Effector memory CD8-positive, alpha-beta T cell (primary cell): Measurements from ENCODE around the gene DTNB.

ENCODE experiments used
- ATAC-seq: fragments of 150-1000 bp; cut with Tn5 transposase; replicated peaks from 2 replicates; pipeline ENCODE4 v1.10.0; 2021; ENCODE audit warnings: mild to moderate bottlenecking, moderate library complexity
- DNase-seq, 3 experiments: peaks; one replicate each; pipeline ENCODE4 v3.0.0; 2021
- H3K27ac Mint-ChIP-seq, 2 donors: one replicate each; pipeline ENCODE4 v1.8.0; 2022; ENCODE audit warnings: mild to moderate bottlenecking in 2 of 2, mixed read lengths in 2 of 2, moderate library complexity in 2 of 2
- H3K27me3 Mint-ChIP-seq, 2 donors: one replicate each; pipeline ENCODE4 v1.8.0; 2022; ENCODE audit warnings: mixed read lengths in 2 of 2
- H3K36me3 Mint-ChIP-seq: one replicate; pipeline ENCODE4 v1.8.0; 2022; ENCODE audit warnings: mild to moderate bottlenecking, moderate library complexity, mixed read lengths; ENCODE audit not compliant: insufficient read depth
- H3K4me1 Mint-ChIP-seq, 2 donors: one replicate each; pipeline ENCODE4 v1.8.0; 2022; ENCODE audit warnings: low read depth in 2 of 2, mixed read lengths in 2 of 2
- H3K4me3 Mint-ChIP-seq, 2 donors: one replicate each; pipeline ENCODE4 v1.8.0; 2022; ENCODE audit warnings: mild to moderate bottlenecking in 2 of 2, mixed read lengths in 2 of 2, moderate library complexity in 2 of 2
- H3K9me3 Mint-ChIP-seq, 2 donors: one replicate each; pipeline ENCODE4 v1.8.0; 2022; ENCODE audit warnings: mixed read lengths in 2 of 2

Gene DTNB

GRCh38 chr2:25505182-25505581, 168.2 kb downstream of the DTNB start:
- Mint-ChIP-seq H3K9me3 (no peaks in the 10 kb centered on the region), H3K36me3 (no peaks in the 10 kb centered on the region), H3K27ac (no peak overlapping the region), H3K4me1 (no peaks in the 10 kb centered on the region), H3K27me3 (no peaks in the 10 kb centered on the region), H3K4me3 (no peak overlapping the region)
- ATAC-seq = no peak
- DNase-seq = no peak

GRCh38 chr2:25504266-25504665, 169.1 kb downstream of the DTNB start:
- no peak for ATAC-seq
- no peaks in the 10 kb centered on the region for H3K27me3 Mint-ChIP-seq
- no peaks in the 10 kb centered on the region for H3K4me1 Mint-ChIP-seq
- no peak overlapping the region for H3K4me3 Mint-ChIP-seq
- no peak for DNase-seq
- H3K36me3 Mint-ChIP-seq = no peaks in the 10 kb centered on the region
- H3K27ac Mint-ChIP-seq = no peak overlapping the region
- no peaks in the 10 kb centered on the region for H3K9me3 Mint-ChIP-seq

- H3K4me1 Mint-ChIP-seq = no peaks in the 10 kb centered on the region
- no peak overlapping the region for H3K27ac Mint-ChIP-seq
- H3K36me3 Mint-ChIP-seq = no peaks in the 10 kb centered on the region
- H3K27me3 Mint-ChIP-seq = no peaks in the 10 kb centered on the region
- ATAC-seq = no peak
- no peak overlapping the region for H3K4me3 Mint-ChIP-seq
- no peak for DNase-seq
- no peaks in the 10 kb centered on the region for H3K9me3 Mint-ChIP-seq
Measured at GRCh38 chr2:25499157-25499556, 174.2 kb downstream of the DTNB start.

DNA sequence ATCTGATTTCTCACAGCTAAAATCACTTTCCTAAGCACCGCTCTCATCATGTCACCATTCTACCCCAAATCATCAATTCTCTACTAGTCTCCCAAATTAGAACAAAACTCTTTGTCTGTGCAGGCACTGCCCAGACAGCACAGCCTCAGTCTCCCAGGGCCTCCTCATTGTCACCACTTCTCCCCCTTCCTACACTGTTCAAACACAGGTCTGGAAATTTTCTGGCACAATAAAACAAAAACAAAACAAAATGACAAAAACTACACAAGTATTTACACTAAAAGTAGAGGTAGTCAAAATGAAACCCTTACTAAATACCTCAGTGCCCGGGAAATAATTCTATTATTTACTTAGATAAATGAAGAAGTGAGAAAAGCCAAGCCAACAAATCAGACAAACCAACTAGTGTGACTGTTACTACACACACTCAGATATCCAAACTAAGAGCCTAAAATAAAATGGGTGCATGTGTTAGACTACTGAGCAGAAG, 175.4 kb downstream of the DTNB start:
- Mint-ChIP-seq H3K4me1 (peaks cover 0 to 4% of the 10 kb centered on the region in 2 donors), H3K36me3 (no peaks in the 10 kb centered on the region), H3K27me3 (no peaks in the 10 kb centered on the region), H3K27ac (no peak overlapping the region), H3K4me3 (no peak overlapping the region), H3K9me3 (no peaks in the 10 kb centered on the region)
- DNase-seq (no peak), ATAC-seq (no peak)

GRCh38 chr2:25497229-25497917, 176.0 kb downstream of the DTNB start:
- Mint-ChIP-seq H3K4me1 (peaks cover 0 to 4% of the 10 kb centered on the region in 2 donors), H3K9me3 (no peaks in the 10 kb centered on the region), H3K27me3 (no peaks in the 10 kb centered on the region), H3K4me3 (no peak overlapping the region), H3K27ac (no peak overlapping the region), H3K36me3 (no peaks in the 10 kb centered on the region)
- DNase-seq (no peak), ATAC-seq (no peak)

- no peak for DNase-seq
- no peak overlapping the region for H3K27ac Mint-ChIP-seq
Measured at GRCh38 chr2:25494616-25495015, 178.8 kb downstream of the DTNB start.

DNA sequence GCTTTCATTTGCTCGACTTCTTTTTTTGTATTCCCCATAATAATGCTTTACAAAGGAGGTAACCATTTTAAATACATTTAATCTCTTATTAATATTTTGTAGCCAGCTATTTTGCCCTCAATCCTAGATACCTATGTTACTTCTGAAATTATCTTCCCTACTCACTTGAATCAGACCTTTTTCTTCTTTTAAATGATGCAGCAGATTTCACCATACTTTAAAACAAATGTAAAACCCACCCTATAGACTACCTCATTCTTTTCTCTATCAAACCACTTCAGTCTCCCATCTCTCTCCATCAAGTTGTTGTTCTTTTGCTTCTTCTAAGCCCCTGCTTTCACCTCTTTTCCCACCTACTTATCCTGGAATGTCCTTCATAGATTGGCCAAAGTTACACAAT, 180.2 kb downstream of the DTNB start:
- H3K27me3 Mint-ChIP-seq = no peaks in the 10 kb centered on the region
- H3K4me3 Mint-ChIP-seq = no peak overlapping the region
- peaks cover 3% of the 10 kb centered on the region for H3K36me3 Mint-ChIP-seq
- ATAC-seq (no peak), DNase-seq (no peak)
- peaks cover 0 to 4% of the 10 kb centered on the region in 2 donors for H3K4me1 Mint-ChIP-seq
- H3K9me3 Mint-ChIP-seq = no peaks in the 10 kb centered on the region
- peak overlapping the region in 1 of 2 donors; percentile 17 for H3K27ac Mint-ChIP-seq

More at GRCh38 chr2:25494616-25495015, 178.8 kb downstream of the DTNB start:
- peaks cover 0 to 4% of the 10 kb centered on the region in 2 donors for H3K4me1 Mint-ChIP-seq
- no peaks in the 10 kb centered on the region for H3K9me3 Mint-ChIP-seq
- peaks cover 2% of the 10 kb centered on the region for H3K36me3 Mint-ChIP-seq
- ATAC-seq = no peak
- H3K27me3 Mint-ChIP-seq = no peaks in the 10 kb centered on the region
- H3K4me3 Mint-ChIP-seq = no peak overlapping the region

DNA sequence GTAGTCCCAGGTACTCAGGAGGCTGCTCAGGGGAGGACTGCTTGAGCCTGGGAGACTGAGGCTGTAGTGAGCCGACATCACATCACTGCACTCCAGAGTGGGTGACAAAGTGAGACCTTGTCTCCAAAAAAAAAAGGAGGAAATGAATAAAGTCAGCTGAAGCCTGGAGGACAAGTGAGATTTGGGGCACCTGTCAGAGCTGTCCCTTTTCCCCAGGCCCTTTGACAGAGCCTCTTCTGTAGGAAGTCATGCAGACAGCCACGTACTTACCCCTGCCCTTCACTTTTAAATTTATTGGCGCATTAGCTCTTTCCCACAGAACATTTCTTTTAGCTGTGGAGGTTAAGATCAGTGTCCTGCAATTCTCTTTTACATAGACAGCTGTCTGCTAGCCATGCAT, 180.7 kb downstream of the DTNB start:
- H3K4me3 Mint-ChIP-seq = no peak overlapping the region
- no peak for ATAC-seq

DNA sequence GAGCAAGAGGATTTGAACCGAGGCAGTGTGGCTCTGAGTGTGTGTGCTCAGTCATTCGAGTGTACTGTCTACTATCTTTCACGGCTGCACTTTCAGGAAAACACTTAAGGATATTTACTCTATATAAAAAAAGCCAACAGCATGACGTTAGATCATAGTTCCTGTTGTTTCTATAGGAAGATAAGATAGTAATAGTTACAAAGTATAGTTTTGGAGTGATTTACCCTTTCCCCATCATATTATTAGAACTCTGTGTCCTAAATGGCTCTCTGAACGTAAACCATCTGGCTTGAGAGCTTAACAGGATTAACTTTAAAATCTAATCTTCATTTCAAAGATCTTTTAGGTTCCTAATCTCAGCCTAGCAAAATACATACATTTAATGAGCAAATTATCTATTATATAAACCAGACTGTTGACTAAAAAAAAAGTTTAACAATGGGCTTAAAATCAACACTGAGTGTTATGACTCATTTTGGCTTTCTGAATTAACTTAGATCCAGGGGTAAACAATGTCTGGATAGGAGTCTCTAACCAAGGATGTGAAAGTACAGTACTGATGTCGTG, 181.3 kb downstream of the DTNB start:
- no peak overlapping the region for H3K27ac Mint-ChIP-seq
- peaks cover 0 to 4% of the 10 kb centered on the region in 2 donors for H3K4me1 Mint-ChIP-seq
- DNase-seq (no peak), ATAC-seq (no peak)
- H3K4me3 Mint-ChIP-seq = no peak overlapping the region
- peaks cover 5% of the 10 kb centered on the region for H3K36me3 Mint-ChIP-seq
- no peaks in the 10 kb centered on the region for H3K27me3 Mint-ChIP-seq
- no peaks in the 10 kb centered on the region for H3K9me3 Mint-ChIP-seq

More for the DNA sequence above, 180.7 kb downstream of the DTNB start:
- DNase-seq = no peak
- Mint-ChIP-seq H3K9me3 (no peaks in the 10 kb centered on the region), H3K4me1 (peaks cover 0 to 4% of the 10 kb centered on the region in 2 donors), H3K27ac (no peak overlapping the region), H3K27me3 (no peaks in the 10 kb centered on the region), H3K36me3 (peaks cover 5% of the 10 kb centered on the region)

- Mint-ChIP-seq H3K9me3 (no peaks in the 10 kb centered on the region), H3K27me3 (no peaks in the 10 kb centered on the region), H3K4me1 (peaks cover 0 to 4% of the 10 kb centered on the region in 2 donors), H3K4me3 (no peak overlapping the region), H3K36me3 (peaks cover 9% of the 10 kb centered on the region), H3K27ac (peak overlapping the region in 1 of 2 donors; percentile 38)
- DNase-seq (no peak), ATAC-seq (no peak)
Measured at GRCh38 chr2:25491003-25491696, 182.2 kb downstream of the DTNB start.

DNA sequence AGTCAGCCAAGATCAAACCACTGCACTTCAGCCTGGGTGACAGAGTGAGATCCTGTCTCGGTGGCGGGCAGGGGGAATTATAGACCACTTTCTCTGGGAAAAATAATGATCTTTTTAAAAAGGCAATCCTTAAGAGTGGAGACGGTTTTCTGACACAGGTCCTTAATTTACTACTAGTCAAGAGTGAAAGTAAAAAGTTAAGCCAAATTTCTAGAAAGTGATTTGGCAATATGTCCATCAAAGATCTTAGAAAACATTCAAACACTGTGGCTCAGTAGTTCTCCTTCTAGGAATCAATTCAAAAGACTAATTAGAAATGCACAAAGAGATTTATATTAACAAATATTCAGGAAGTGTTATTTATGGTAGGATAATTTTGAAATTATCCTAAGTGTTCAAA, 183.2 kb downstream of the DTNB start:
- Mint-ChIP-seq H3K36me3 (peaks cover 9% of the 10 kb centered on the region), H3K27ac (peak overlapping the region in 1 of 2 donors; percentile 39), H3K9me3 (no peaks in the 10 kb centered on the region), H3K27me3 (no peaks in the 10 kb centered on the region), H3K4me3 (no peak overlapping the region), H3K4me1 (peaks cover 0 to 4% of the 10 kb centered on the region in 2 donors)
- no peak for ATAC-seq
- no peak for DNase-seq

DNA sequence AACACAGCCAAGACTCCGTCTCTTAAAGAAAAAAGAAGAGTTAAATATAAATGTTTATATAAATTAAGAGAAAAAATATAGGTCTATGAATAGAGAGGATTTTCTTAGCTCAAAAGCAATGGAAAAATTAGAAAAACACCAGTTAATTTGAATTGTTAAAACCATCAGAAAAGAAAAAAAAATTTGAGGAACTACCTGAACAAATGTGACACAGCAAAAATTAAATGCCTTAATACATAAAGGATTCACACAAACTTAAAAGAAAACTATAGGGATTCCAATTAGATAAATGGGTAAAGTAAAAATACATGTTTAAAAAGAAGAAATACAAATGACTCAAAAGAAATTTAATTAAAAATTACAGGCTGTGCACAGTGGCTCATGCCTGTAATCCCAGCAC, 183.7 kb downstream of the DTNB start:
- Mint-ChIP-seq H3K36me3 (peaks cover 9% of the 10 kb centered on the region), H3K27me3 (no peaks in the 10 kb centered on the region), H3K4me3 (no peak overlapping the region), H3K9me3 (no peaks in the 10 kb centered on the region), H3K4me1 (peaks cover 0 to 4% of the 10 kb centered on the region in 2 donors), H3K27ac (no peak overlapping the region)
- ATAC-seq = no peak
- DNase-seq = no peak

DNA sequence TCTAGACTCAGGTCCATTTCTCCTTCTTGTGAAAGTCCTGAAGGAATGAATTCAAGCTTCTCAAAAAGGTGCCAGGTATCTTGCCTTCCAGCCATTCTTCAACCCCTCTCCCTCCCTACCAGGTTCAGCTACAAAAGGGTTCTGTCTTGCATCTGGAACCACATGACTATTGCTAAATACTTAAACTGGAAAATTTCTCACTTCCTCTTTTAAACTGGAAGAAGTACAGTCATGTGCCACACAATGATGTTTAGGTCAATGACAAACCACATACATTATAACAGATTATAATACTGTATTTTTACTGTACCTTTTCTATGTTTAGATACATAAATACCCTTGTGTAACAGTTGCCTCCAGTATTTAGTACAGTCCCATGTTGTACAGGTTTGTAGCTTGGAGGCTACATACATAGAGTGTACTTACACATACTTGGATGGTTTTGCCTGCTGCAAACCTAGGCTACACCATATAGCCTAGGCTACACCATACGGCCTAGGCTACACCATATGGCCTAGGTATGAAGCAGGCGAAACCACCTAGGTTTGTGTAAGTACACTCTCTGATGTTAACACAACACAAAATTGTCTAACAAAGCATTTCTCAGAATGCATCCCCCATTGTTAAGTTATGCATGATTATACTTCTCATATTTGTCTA, 189.6 kb downstream of the DTNB start:
- ATAC-seq = no peak
- peaks cover 12% of the 10 kb centered on the region for H3K36me3 Mint-ChIP-seq
- no peak overlapping the region for H3K4me3 Mint-ChIP-seq
- H3K27ac Mint-ChIP-seq = no peak overlapping the region
- no peaks in the 10 kb centered on the region for H3K27me3 Mint-ChIP-seq
- no peaks in the 10 kb centered on the region for H3K9me3 Mint-ChIP-seq
- DNase-seq = no peak
- H3K4me1 Mint-ChIP-seq = no peaks in the 10 kb centered on the region
